Activated CD4-positive, alpha-beta T cell treated with anti-CD3 and anti-CD28 coated beads, Interleukin-2, amount 10 ng/mL, durations not matched to agents 24 days and 14 days (primary cell): ENCODE results near the gene GPRASP3. TPM values are rescaled to one million over a fixed set of nuclear protein-coding genes. Genes with fewer than 3 reads are reported as not detected.
"Not testable (repeated sequence)": the region's sequence is repeated elsewhere in the genome, so short reads cannot be mapped to it uniquely, and the experiment has no call there.

ENCODE experiments used
- DNase-seq: peaks from one replicate; pipeline ENCODE4 v3.0.0; 2022
- H3K27ac Mint-ChIP-seq: one replicate; pipeline ENCODE4 v1.8.0; 2022; ENCODE audit warnings: mild to moderate bottlenecking, mixed read lengths
- H3K27me3 Mint-ChIP-seq: one replicate; pipeline ENCODE4 v1.8.0; 2022; ENCODE audit warnings: mixed read lengths
- H3K36me3 Mint-ChIP-seq: one replicate; pipeline ENCODE4 v1.8.0; 2022; ENCODE audit warnings: low read depth, mild to moderate bottlenecking, mixed read lengths
- H3K4me1 Mint-ChIP-seq: one replicate; pipeline ENCODE4 v1.8.0; 2021; ENCODE audit warnings: mixed read lengths
- H3K4me3 Mint-ChIP-seq: one replicate; pipeline ENCODE4 v1.8.0; 2022; ENCODE audit warnings: mild to moderate bottlenecking, moderate library complexity, mixed read lengths
- H3K9me3 Mint-ChIP-seq: one replicate; pipeline ENCODE4 v1.8.0; 2021; ENCODE audit warnings: mixed read lengths
- intact Hi-C: fragments of 100-400 bp; cut with micrococcal nuclease; formaldehyde crosslinking; loops from one replicate; pipeline ENCODE4 v1.15.1; 2023
- total RNA-seq: library from RNA; stranded (reverse); gene quantifications from 2 replicates; pipeline ENCODE4 v1.2.3, GENCODE V29; 2022

GPRASP3 gene, protein sequence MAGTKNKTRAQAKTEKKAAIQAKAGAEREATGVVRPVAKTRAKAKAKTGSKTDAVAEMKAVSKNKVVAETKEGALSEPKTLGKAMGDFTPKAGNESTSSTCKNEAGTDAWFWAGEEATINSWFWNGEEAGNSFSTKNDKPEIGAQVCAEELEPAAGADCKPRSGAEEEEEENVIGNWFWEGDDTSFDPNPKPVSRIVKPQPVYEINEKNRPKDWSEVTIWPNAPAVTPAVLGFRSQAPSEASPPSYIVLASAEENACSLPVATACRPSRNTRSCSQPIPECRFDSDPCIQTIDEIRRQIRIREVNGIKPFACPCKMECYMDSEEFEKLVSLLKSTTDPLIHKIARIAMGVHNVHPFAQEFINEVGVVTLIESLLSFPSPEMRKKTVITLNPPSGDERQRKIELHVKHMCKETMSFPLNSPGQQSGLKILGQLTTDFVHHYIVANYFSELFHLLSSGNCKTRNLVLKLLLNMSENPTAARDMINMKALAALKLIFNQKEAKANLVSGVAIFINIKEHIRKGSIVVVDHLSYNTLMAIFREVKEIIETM
- 0.56 and 1.7 TPM in 2 replicates for total RNA-seq

DNA sequence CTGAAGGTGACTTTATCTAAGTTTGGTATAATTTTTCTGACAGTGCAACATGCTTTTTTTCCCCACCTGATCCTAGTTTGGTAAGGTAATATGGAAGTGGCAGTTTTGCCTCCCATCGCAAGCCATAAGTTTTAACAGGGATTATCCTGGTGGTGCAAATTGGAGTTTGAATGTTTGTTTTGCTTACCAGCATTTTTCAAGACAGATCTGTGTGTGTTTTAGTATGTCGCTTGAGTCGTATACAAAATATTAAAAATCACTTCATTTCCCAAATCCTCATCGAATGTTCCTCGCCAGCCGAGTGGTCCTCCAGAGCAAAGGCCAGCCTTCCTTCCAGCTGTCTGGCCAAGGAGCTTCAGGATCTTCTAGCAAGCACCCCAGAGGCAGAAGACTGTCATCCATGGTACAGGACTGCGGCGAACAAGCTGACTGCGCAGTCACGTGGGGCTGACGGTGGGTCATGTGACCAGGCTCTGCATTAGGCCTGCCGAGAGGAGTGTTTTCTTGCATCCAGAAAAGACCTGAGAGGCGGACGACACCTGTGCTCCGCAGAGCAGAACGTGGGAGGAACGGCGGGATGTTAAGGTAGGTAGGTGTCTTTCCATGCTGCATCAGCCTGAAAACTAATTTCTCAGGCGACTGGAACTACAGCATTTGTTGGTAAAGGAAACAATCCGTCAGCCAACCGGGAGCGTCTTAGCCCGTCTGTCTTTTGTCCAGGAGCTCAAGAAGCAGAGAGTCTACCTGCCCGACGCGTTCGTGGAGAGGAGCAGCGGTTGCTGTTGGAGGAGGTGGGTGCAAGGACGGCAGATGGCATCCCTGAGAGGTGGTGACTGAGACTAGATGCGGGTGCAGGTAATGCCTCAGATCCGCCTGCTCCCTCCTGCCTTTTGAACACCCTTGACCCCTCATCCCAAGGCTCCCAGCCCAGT is at the start of gene GPRASP3:
Gene GPRASP3 (plus strand): TSS at position 507 of the 932 bp plus-strand sequence. CDS start 28,253 bp downstream, outside the sequence.
- Mint-ChIP-seq H3K9me3 (no peaks in the 10 kb centered on the region), H3K4me3 (peak within 1 kb of the TSS; percentile 89), H3K27me3 (no peaks in the 10 kb centered on the region), H3K36me3 (no peaks in the 10 kb centered on the region), H3K27ac (peak within 1 kb of the TSS; percentile 81), H3K4me1 (peaks cover 8% of the 10 kb centered on the region)
- intact Hi-C loops: loop anchor here (5.0 kb wide), 1 partner anchor 68 kb away; the partner anchor contains the start of gene GPRASP1
- DNase-seq: peak; percentile 91

DNA sequence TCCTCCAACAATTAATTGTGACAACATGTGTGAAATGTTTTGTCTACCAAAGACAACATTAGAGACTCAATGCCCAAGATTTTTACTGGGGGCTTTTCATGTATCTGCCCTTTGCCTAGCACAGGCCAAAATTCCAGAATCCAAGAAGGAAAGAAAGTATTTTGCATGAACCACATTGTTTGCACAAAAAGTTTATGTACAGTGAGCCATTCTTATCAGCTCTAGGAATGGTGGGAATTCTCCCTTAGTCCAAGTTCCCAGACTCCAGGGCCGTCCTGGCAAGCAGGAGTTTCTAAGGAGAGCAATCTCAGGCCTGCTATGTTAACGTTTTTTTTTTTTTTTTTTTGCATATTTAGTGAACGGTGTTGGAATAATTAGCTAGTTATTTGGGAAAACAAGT is 47.7 kb upstream of the GPRASP3 start:
- no peaks in the 10 kb centered on the region for H3K9me3 Mint-ChIP-seq
- no peak for DNase-seq
- intact Hi-C loops: no loop called here
- H3K4me1 Mint-ChIP-seq: no peaks in the 10 kb centered on the region
- no peaks in the 10 kb centered on the region for H3K36me3 Mint-ChIP-seq
- H3K27ac Mint-ChIP-seq: no peak overlapping the region
- H3K4me3 Mint-ChIP-seq: no peak overlapping the region
- no peaks in the 10 kb centered on the region for H3K27me3 Mint-ChIP-seq

DNA sequence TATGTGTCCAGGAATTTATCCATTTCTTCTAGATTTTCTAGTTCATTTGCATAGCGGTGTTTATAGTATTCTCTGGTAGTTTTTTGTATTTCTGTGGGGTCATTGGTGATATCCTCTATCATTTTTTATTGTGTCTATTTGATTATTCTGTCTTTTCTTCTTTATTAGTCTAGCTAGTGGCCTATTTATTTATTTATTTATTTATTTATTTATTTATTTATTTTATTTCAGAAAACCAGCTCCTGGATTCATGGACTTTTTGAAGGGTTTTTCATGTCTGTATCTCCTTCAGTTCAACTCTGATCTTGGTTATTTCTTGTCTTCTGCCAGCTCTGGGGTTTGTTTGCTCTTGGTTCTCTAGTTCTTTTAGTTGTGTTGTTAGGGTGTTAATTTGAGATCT is 43.1 kb upstream of the GPRASP3 start:
- H3K9me3 Mint-ChIP-seq, DNase-seq, H3K4me3 Mint-ChIP-seq, intact Hi-C loops, H3K4me1 Mint-ChIP-seq, H3K36me3 Mint-ChIP-seq, H3K27me3 Mint-ChIP-seq, H3K27ac Mint-ChIP-seq: not testable (repeated sequence)

DNA sequence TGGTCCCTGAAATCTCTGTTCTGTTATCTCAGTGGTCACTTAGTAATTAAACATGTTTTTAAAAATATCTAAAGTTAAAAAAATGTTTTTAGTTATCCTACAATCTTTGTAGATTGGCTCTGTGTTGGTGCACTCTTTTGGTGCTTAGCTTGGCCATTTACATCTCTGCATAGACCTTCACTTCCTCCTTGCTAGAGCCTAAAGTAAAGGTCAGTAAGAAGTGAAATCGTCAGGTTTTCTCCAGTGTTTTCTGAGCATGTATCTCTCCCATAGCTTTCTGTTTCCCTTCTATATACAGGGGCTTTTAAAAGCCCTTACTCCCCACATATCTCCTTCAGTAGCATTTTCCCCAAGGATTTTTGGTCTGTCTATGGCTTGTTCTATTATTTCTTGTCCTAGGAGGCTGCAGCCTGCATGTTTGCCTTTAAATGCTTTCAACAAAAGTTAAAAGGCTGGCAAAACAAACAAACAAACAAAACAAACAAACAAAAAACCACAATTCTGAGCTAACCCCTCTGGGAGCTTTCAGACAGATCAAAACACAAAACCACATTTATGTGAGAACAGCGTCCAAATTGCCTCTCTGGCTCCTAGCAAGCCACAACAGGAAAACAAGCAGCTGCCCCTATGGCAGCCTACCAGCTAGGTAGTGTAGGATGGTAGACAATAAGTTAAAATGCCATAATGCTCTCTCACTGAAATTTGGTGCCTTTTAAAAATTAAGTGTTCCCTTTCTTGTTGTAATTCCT is 35.6 kb upstream of the GPRASP3 start:
- Mint-ChIP-seq H3K27ac (no peak overlapping the region), H3K9me3 (peaks cover 13% of the 10 kb centered on the region), H3K4me1 (no peaks in the 10 kb centered on the region), H3K27me3 (no peaks in the 10 kb centered on the region), H3K4me3 (no peak overlapping the region), H3K36me3 (no peaks in the 10 kb centered on the region)
- intact Hi-C loops: no loop called here
- DNase-seq: no peak

DNA sequence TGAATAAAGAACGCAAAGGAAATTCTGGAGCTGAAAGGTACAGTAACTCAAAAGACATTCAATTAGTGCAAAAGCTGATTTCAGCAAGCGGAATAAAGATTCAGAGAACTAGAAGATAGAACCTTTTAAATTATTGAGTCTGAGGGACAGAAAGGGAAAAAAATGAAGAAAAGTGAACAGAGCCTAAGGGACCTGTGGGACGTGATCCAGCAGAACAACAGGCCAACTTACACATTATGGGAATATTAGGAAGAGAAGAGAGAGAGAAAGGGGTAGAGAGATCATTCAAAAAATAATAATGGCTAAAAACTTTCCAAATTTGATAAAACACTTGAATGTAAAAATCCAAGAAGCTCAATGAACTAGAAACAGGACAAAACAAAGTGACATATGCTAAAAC is 25.8 kb upstream of the GPRASP3 start:
- intact Hi-C loops: no loop called here
- Mint-ChIP-seq H3K27me3 (no peaks in the 10 kb centered on the region), H3K4me3 (no peak overlapping the region)

DNA sequence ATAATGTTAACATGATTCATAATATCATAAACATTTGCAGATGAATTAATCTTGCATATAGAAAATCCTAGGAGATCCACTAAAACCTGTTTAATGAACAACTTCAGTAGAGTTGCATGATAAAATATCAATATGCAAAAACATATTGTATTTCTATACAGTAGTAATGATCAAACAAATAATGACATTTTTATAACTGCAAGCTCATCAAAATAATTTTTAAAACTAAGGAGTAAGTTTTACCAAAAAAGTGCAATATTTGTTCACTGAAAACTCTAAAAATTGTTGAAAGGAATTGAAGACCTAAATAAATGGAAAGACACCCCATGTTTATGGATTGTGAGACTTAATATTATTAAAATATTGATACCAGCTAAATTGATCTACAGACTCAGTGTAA is 24.2 kb upstream of the GPRASP3 start:
- Mint-ChIP-seq H3K27me3 (no peaks in the 10 kb centered on the region), H3K4me3 (no peak overlapping the region), H3K36me3 (no peaks in the 10 kb centered on the region), H3K9me3 (no peaks in the 10 kb centered on the region), H3K27ac (no peak overlapping the region), H3K4me1 (no peaks in the 10 kb centered on the region)
- intact Hi-C loops: no loop called here
- no peak for DNase-seq

More for the DNA sequence above, 25.8 kb upstream of the GPRASP3 start:
- no peak for DNase-seq
- Mint-ChIP-seq H3K36me3 (no peaks in the 10 kb centered on the region), H3K27ac (no peak overlapping the region), H3K9me3 (no peaks in the 10 kb centered on the region), H3K4me1 (no peaks in the 10 kb centered on the region)

DNA sequence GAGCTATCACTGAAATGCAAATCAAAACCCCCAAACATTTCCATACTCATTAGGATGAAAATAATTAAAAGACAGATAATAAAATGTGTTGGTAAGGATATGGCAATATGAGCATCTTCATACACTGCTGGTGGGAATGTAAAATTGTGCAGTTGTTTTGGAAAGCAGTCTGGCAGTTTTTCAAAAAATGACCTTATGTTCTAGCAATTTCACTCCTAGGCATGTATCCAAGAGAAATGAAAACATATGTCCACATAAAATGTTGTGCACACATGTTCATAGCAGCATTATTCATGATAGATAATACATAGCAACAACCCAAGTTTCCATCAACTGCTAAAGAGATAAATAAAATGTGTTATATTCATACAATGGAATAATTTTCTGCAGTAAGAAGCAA is 23.0 kb upstream of the GPRASP3 start:
- Mint-ChIP-seq H3K4me3 (no peak overlapping the region), H3K27ac (no peak overlapping the region), H3K36me3 (no peaks in the 10 kb centered on the region), H3K4me1 (no peaks in the 10 kb centered on the region), H3K27me3 (no peaks in the 10 kb centered on the region), H3K9me3 (no peaks in the 10 kb centered on the region)
- no peak for DNase-seq
- intact Hi-C loops: no loop called here

DNA sequence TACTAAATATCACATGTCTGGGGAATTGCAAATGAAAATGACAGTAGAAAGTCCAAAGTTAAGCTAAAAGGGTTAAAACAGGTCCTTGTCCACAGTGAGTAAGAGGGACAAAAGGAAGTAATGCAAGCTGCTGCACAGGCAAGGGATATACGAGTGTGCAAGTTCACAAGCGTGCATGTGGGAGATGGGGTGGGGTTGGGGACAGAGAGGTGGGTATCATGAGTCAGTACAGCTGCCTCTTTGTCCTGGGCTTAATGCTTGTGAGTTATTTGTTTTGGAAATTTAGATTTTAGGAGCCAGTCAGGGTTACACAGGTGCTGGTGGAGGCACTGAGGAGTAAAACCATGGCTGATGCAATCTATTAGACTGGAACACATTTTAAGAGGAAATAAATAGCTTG is 11.6 kb upstream of the GPRASP3 start:
- Mint-ChIP-seq H3K9me3 (no peaks in the 10 kb centered on the region), H3K4me3 (no peak overlapping the region), H3K4me1 (no peaks in the 10 kb centered on the region), H3K36me3 (no peaks in the 10 kb centered on the region), H3K27ac (no peak overlapping the region), H3K27me3 (peaks cover 20% of the 10 kb centered on the region)
- DNase-seq: no peak
- intact Hi-C loops: no loop called here

DNA sequence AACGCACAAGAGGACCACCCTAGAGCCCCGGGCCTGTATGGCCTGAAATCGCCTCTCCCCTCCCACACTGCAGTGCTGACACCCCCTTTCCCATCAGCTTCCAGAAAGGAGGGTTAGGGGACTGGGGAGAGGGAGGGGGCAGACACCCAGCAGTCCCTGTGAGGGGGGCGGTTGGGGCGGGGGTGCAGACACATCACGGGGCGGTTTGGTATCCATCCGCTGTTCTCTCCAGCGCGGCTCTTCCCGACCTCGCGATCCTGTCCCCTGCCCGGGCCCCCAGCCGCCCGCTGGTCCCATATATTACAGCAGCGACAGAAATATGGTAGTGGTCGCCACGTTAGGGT is 8.7 kb upstream of the GPRASP3 start:
- Mint-ChIP-seq H3K36me3 (no peaks in the 10 kb centered on the region), H3K27me3 (peaks cover 19% of the 10 kb centered on the region), H3K27ac (no peak overlapping the region), H3K9me3 (no peaks in the 10 kb centered on the region), H3K4me3 (no peak overlapping the region), H3K4me1 (no peaks in the 10 kb centered on the region)
- intact Hi-C loops: loop anchor here (10.0 kb wide), 1 partner anchor 107 kb away; no protein-coding TSS in a partner anchor
- no peak for DNase-seq

DNA sequence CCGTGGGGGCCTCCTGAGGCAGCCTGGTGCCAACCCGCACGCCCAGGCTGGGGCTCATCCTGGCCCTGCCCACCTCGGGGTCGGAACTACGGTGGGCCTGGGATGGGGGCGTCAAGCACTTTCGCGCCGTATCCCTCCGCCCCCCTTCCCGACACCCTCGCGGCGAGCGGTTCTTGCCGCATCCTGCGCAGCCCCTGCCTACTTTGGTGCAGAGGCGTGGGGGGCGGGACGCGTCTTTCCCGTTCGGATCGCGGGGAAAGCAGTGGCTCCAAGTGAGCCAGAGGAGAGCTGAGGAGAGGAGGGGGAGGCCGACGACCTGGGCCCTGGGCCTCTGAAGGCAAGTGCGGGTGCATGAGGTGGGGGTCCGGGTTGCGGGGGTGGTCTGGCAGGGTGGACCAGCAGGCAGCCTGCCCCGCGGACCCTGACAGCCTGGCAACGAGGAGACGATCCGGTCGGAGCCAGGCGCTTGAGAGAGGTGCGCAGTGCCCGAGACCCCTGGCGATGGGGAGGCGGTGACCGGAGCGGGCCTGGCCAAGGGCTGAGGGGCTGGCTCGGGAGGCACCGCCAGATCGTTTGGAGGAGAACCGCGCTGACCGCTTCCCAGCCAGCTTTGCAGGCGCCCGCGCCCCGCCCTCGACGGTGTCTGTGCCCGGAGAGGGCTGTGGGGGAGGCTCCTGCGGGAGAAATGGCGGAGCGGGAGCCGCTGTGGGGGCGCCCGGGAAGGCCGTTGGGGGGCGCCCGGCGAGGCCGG is 8.2 kb upstream of the GPRASP3 start, which contains the start of gene GPRASP2:
Gene GPRASP2 (plus strand): TSS at position 233 of the 751 bp plus-strand sequence. CDS start 2,422 bp downstream, outside the sequence.
- Mint-ChIP-seq H3K36me3 (no peaks in the 10 kb centered on the region), H3K27ac (no peak within 1 kb of the TSS), H3K4me3 (peak within 1 kb of the TSS; percentile 78), H3K27me3 (peaks cover 19% of the 10 kb centered on the region), H3K9me3 (no peaks in the 10 kb centered on the region), H3K4me1 (no peaks in the 10 kb centered on the region)
- no peak for DNase-seq
- intact Hi-C loops: loop anchor here (10.0 kb wide), 1 partner anchor 108 kb away; no protein-coding TSS in a partner anchor

DNA sequence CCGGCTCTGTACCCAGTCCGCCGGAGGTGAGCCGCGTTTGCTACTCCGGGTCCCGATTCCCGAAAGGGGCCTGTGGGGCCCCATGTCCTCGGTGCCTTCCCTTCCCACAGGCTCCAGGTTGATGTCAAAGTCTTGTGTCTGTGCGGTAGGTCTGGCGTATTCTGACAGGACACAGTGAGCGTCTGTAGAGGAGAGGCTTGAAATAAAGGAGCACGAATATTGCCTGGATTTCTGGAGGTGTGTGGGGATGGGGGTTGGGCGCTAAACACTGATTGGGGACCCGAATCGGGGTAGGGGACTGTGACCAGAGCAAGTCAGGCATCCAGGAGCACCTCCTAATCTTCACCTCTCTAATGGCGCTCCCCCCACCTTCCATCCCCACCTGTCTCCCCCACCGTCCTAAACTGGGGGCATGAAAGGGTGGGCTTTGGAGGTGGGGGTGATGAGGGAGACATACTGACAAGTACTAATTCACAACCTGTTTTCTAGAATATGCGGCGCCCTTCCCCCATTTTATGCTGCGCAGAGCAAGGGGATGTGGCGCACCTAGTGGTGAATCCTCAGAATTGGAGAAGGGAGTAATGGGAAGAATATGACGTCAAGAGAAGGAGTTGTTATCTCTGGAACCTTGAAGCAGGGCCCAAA is 7.4 kb upstream of the GPRASP3 start:
- H3K27me3 Mint-ChIP-seq: peaks cover 19% of the 10 kb centered on the region
- DNase-seq: no peak

DNA sequence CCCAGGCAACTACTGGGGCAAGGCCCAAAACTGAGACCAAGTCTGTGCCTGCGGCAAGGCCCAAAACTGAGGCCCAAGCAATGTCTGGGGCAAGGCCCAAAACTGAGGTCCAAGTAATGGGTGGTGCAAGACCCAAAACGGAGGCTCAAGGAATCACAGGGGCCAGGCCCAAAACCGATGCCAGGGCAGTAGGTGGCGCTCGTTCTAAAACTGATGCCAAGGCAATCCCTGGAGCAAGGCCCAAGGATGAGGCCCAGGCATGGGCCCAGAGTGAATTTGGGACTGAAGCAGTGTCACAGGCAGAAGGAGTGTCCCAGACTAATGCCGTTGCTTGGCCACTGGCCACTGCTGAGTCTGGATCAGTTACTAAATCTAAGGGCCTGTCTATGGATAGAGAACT is 5.5 kb upstream of the GPRASP3 start:
- intact Hi-C loops: loop anchor here (10.0 kb wide), 1 partner anchor 110 kb away; no protein-coding TSS in a partner anchor
- H3K27ac Mint-ChIP-seq: no peak overlapping the region

More for the DNA sequence above, 7.4 kb upstream of the GPRASP3 start:
- Mint-ChIP-seq H3K4me1 (no peaks in the 10 kb centered on the region), H3K4me3 (peak overlapping the region; percentile 64), H3K9me3 (no peaks in the 10 kb centered on the region), H3K27ac (no peak overlapping the region), H3K36me3 (no peaks in the 10 kb centered on the region)
- intact Hi-C loops: loop anchor here (10.0 kb wide), 1 partner anchor 108 kb away; no protein-coding TSS in a partner anchor

More for the DNA sequence above, 5.5 kb upstream of the GPRASP3 start:
- DNase-seq: no peak
- Mint-ChIP-seq H3K36me3 (no peaks in the 10 kb centered on the region), H3K4me3 (no peak overlapping the region), H3K27me3 (peaks cover 14% of the 10 kb centered on the region), H3K4me1 (no peaks in the 10 kb centered on the region), H3K9me3 (no peaks in the 10 kb centered on the region)
